ENCODE measurements around the gene POLR2I. TPM values are rescaled to one million over a fixed set of nuclear protein-coding genes. Genes with fewer than 3 reads are reported as not detected.
"Not testable (repeated sequence)": the region's sequence is repeated elsewhere in the genome, so short reads cannot be mapped to it uniquely, and the experiment has no call there.

Gene POLR2I
- total RNA-seq, 1 donor from 2014 or later = 42.9 TPM

- DNase-seq = not testable (repeated sequence)
These were observed 16.5 kb upstream of the POLR2I start for GRCh38 chr19:36131221-36131620.

GRCh38 chr19:36128392-36128736, 13.7 kb upstream of the POLR2I start:
- DNase-seq = no peak

- no peak for DNase-seq
These were observed 10.9 kb upstream of the POLR2I start for GRCh38 chr19:36125557-36125956.

- no peak for DNase-seq
These were observed 6.9 kb upstream of the POLR2I start for GRCh38 chr19:36121486-36122124.

GRCh38 chr19:36120984-36121358, 6.3 kb upstream of the POLR2I start:
- no peak for DNase-seq

GRCh38 chr19:36120092-36120983, 5.7 kb upstream of the POLR2I start:
- no peak for DNase-seq

- no peak for DNase-seq
These were observed 1.6 kb upstream of the POLR2I start for GRCh38 chr19:36116344-36116637.

- DNase-seq = peak; percentile 37
These were observed 1.0 kb upstream of the POLR2I start, which contains the start of gene TBCB for GRCh38 chr19:36115453-36116343. Gene TBCB (plus strand): TSS chr19:36115468. CDS start chr19:36115561, 93 bp downstream.

- DNase-seq = peak; percentile 41
These were observed 568 bp downstream of the POLR2I start for GRCh38 chr19:36113894-36114720.

- DNase-seq = no peak
These were observed 1.2 kb downstream of the POLR2I start for GRCh38 chr19:36113425-36113824.

- DNase-seq = no peak
These were observed 2.0 kb downstream of the POLR2I start for GRCh38 chr19:36112678-36113077.

- no peak for DNase-seq
These were observed 3.5 kb downstream of the POLR2I start for GRCh38 chr19:36111200-36111539.

GRCh38 chr19:36110487-36111199, 4.0 kb downstream of the POLR2I start, which contains the start of gene OVOL3:
Gene OVOL3 (plus strand): TSS chr19:36111143. CDS start chr19:36111203, 60 bp downstream.
- no peak for DNase-seq

- no peak for DNase-seq
These were observed 6.0 kb downstream of the POLR2I start for GRCh38 chr19:36108684-36109083.

GRCh38 chr19:36106991-36107390, 7.7 kb downstream of the POLR2I start:
- DNase-seq = no peak

- DNase-seq = no peak
These were observed 8.2 kb downstream of the POLR2I start for GRCh38 chr19:36106441-36106840.

GRCh38 chr19:36103842-36104552, 10.7 kb downstream of the POLR2I start:
- no peak for DNase-seq

GRCh38 chr19:36103040-36103626, 11.5 kb downstream of the POLR2I start:
- DNase-seq = no peak

GRCh38 chr19:36101550-36102327, 12.9 kb downstream of the POLR2I start:
- no peak for DNase-seq

- DNase-seq = no peak
These were observed 14.2 kb downstream of the POLR2I start for GRCh38 chr19:36100476-36100875.

Measured in dermis blood vessel endothelial cell (primary cell).